Effector memory CD4-positive, alpha-beta T cell (primary cell): ENCODE results near the gene OR1E1.
"Not testable (repeated sequence)": the region's sequence is repeated elsewhere in the genome, so short reads cannot be mapped to it uniquely, and the experiment has no call there.

Source experiments
- DNase-seq, 3 donors: peaks; one replicate each; pipeline ENCODE4 v3.0.0-alpha.2; 2020
- H3K27ac ChIP-seq: 2 replicates; pipeline ENCODE4 v1.7.0; 2013; ENCODE audit warnings: mild to moderate bottlenecking, low read length, moderate library complexity; ENCODE audit not compliant: insufficient read depth, poor library complexity, severe bottlenecking
- H3K27me3 ChIP-seq: replicated peaks from 2 replicates; pipeline ENCODE4 v1.7.0; 2013; ENCODE audit warnings: mild to moderate bottlenecking, low read length; ENCODE audit not compliant: insufficient read depth, control insufficient read depth, poor library complexity, severe bottlenecking
- H3K36me3 ChIP-seq: 2 replicates; pipeline ENCODE4 v1.7.0; 2013; ENCODE audit warnings: mild to moderate bottlenecking, low read length, moderate library complexity; ENCODE audit not compliant: control insufficient read depth, insufficient read depth
- H3K4me1 ChIP-seq: 2 replicates; pipeline ENCODE4 v1.7.0; 2013; ENCODE audit warnings: low read length, mild to moderate bottlenecking; ENCODE audit not compliant: control insufficient read depth, insufficient read depth, poor library complexity, severe bottlenecking
- H3K4me3 ChIP-seq: 2 replicates; pipeline ENCODE4 v1.7.0; 2013; ENCODE audit warnings: low read length, low read depth, mild to moderate bottlenecking; ENCODE audit not compliant: insufficient read depth, poor library complexity, severe bottlenecking
- H3K9me3 ChIP-seq: 2 replicates; pipeline ENCODE4 v1.7.0; 2013; ENCODE audit warnings: mild to moderate bottlenecking, low read length, moderate library complexity; ENCODE audit not compliant: control insufficient read depth
- total RNA-seq, 3 donors: gene quantifications; one replicate each; lab custom pipeline; 2026; lab: John Stamatoyannopoulos, UW

The OR1E1 gene, protein sequence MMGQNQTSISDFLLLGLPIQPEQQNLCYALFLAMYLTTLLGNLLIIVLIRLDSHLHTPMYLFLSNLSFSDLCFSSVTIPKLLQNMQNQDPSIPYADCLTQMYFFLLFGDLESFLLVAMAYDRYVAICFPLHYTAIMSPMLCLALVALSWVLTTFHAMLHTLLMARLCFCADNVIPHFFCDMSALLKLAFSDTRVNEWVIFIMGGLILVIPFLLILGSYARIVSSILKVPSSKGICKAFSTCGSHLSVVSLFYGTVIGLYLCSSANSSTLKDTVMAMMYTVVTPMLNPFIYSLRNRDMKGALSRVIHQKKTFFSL
- total RNA-seq: 0 reads per million in 3 donors

DNA sequence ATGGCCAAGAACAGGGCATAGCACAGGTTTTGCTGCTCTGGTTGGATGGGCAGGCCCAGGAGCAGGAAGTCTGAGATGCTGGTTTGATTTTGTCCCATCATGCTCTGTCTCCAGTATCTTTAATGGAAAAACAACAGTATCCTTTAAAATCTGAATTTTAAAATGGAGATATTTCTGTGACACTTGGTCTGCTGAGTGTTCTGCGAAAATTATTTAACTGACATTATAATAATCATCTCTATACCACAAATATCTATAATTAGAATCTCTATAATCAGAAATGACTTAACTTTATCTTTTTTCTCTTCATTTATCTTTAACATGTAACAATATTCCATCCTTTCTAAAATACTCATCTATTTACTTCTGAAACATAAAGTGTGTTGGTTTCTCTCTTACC lies at the start of gene OR1E1:
Gene OR1E1 (minus strand): TSS at position 101 of the 400 bp plus-strand sequence. CDS start 0 bp downstream, at position 101.
- Histone ChIP-seq H3K27me3 (peaks cover 7% of the 10 kb centered on the region), H3K4me3 (no peak within 1 kb of the TSS), H3K36me3 (no peaks in the 10 kb centered on the region), H3K4me1 (no peaks in the 10 kb centered on the region), H3K9me3 (no peaks in the 10 kb centered on the region), H3K27ac (no peak within 1 kb of the TSS)
- DNase-seq: no peak

- Histone ChIP-seq H3K9me3 (no peaks in the 10 kb centered on the region), H3K27me3 (no peaks in the 10 kb centered on the region), H3K36me3 (no peaks in the 10 kb centered on the region), H3K27ac (no peak overlapping the region), H3K4me3 (no peak overlapping the region), H3K4me1 (no peaks in the 10 kb centered on the region)
- no peak for DNase-seq
Measured at GRCh38 chr17:3447625-3448024, 49.4 kb upstream of the OR1E1 start.

DNA sequence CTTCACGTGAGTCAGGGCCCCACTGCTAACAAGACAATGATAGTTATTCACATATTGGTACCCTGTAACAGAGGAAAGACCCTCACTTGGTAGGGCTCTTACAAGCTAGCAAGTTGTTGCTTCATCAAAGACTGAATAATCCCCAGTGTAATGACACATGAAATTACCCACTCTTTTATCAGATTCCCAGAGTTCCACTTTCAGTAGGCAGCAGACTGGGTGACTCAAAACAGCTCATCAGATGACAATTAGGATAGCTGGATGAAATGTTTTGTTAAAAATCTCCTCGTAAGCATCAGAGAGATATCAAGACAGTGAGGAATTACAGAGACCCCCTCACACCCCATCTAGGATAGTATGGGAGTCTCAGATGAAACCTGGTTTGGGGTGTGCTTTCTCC lies 42.2 kb upstream of the OR1E1 start:
- Histone ChIP-seq H3K27me3 (no peaks in the 10 kb centered on the region), H3K27ac (no peak overlapping the region), H3K4me1 (no peaks in the 10 kb centered on the region), H3K36me3 (no peaks in the 10 kb centered on the region), H3K9me3 (no peaks in the 10 kb centered on the region), H3K4me3 (no peak overlapping the region)
- DNase-seq: no peak

GRCh38 chr17:3438368-3438767 lies 40.2 kb upstream of the OR1E1 start:
- Histone ChIP-seq H3K36me3 (no peaks in the 10 kb centered on the region), H3K4me1 (no peaks in the 10 kb centered on the region), H3K9me3 (no peaks in the 10 kb centered on the region), H3K4me3 (no peak overlapping the region), H3K27me3 (no peaks in the 10 kb centered on the region), H3K27ac (no peak overlapping the region)
- no peak for DNase-seq

DNA sequence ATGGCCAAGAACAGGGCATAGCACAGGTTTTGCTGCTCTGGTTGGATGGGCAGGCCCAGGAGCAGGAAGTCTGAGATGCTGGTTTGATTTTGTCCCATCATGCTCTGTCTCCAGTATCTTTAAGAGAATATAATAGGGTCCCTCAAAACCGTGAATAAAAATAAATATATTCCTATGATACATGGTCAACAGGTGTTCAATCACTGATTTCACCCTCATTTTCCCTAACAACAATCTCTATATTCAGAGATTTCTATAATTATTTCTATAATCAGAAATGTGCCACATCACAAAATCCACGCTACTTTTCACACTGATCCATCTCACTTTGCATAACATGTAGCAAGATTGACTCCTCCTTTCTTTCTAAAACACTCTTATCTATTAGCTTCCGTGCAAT lies 35.5 kb upstream of the OR1E1 start, which contains the start of gene OR1E2:
Gene OR1E2 (minus strand): TSS at position 101 of the 400 bp plus-strand sequence. CDS start 0 bp downstream, at position 101.
- no peaks in the 10 kb centered on the region for H3K27me3 ChIP-seq
- no peak for DNase-seq
- H3K4me3 ChIP-seq: no peak within 1 kb of the TSS
- no peak within 1 kb of the TSS for H3K27ac ChIP-seq
- no peaks in the 10 kb centered on the region for H3K36me3 ChIP-seq
- H3K4me1 ChIP-seq: no peaks in the 10 kb centered on the region
- H3K9me3 ChIP-seq: no peaks in the 10 kb centered on the region

DNA sequence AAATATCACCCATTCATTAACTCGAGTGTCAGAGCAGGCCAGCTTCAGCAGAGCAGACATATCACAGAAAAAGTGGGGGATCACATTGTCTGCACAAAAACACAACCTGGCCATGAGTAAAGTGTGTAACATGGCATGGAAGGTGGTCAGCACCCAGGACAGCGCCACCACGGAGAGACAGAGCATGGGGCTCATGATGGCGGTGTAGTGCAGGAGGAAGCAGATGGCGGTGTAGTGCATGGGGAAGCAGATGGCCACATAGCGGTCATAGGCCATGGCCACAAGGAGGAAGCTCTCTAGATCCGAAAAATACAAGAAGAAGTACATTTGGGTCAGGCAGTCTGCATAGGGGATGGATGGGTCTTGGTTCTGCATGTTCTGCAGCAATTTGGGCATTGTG lies 35.0 kb upstream of the OR1E1 start:
- not testable (repeated sequence) for DNase-seq, H3K9me3 ChIP-seq, H3K4me3 ChIP-seq, H3K36me3 ChIP-seq, H3K27ac ChIP-seq, H3K27me3 ChIP-seq, H3K4me1 ChIP-seq

- no peaks in the 10 kb centered on the region for H3K36me3 ChIP-seq
- no peaks in the 10 kb centered on the region for H3K27me3 ChIP-seq
- no peak overlapping the region for H3K27ac ChIP-seq
- no peaks in the 10 kb centered on the region for H3K4me1 ChIP-seq
- H3K4me3 ChIP-seq: no peak overlapping the region
- H3K9me3 ChIP-seq: no peaks in the 10 kb centered on the region
- DNase-seq: no peak
Measured at GRCh38 chr17:3418222-3418621, 20.0 kb upstream of the OR1E1 start.

DNA sequence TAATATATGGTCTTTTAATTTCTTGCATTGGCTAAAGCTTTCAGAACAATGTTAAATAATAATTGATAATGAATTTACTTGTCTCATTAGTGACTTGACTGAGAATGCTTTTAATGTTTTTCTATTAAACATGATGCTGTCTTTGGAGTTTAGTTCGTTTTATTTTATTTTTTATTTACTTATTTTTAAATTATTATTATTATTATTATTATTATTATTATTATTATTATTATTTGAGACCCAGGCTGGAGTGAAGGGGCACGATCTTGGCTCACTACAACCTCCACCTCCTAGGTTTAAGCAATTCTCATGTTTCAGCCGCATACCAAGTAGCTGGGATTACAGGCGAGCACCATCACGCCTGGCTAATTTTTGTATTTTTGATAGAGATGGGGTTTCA lies 17.4 kb upstream of the OR1E1 start:
- no peaks in the 10 kb centered on the region for H3K27me3 ChIP-seq
- H3K4me1 ChIP-seq: no peaks in the 10 kb centered on the region
- H3K9me3 ChIP-seq: no peaks in the 10 kb centered on the region
- H3K36me3 ChIP-seq: no peaks in the 10 kb centered on the region
- DNase-seq: no peak
- no peak overlapping the region for H3K27ac ChIP-seq
- H3K4me3 ChIP-seq: no peak overlapping the region

DNA sequence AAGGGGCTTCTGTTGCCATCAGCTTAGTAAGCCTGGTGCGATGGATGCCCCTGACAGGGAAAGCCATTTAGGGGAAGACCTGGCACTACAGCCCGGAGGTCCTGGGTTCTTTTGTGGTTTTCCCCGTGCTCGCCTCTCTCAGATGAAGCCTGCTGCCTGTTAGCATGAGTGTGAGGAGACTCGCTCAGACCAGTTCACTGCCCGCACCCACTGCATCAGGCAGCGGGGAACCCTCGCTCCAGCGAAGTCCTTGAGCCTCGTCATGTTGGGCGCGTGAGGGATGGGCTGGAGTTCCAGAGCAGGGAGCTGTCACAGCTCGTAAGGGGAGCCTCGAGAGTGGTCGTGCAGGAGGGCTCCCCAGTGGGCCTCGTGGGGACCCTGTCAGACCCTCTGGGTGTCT lies 14.0 kb upstream of the OR1E1 start:
- not testable (repeated sequence) for H3K9me3 ChIP-seq, H3K27ac ChIP-seq, H3K36me3 ChIP-seq, DNase-seq, H3K4me1 ChIP-seq, H3K4me3 ChIP-seq, H3K27me3 ChIP-seq

- Histone ChIP-seq H3K4me1 (no peaks in the 10 kb centered on the region), H3K9me3 (no peaks in the 10 kb centered on the region), H3K36me3 (no peaks in the 10 kb centered on the region), H3K27me3 (peaks cover 3% of the 10 kb centered on the region), H3K27ac (no peak within 1 kb of the TSS), H3K4me3 (no peak within 1 kb of the TSS)
- DNase-seq: no peak
Measured at GRCh38 chr17:3411070-3411469, 12.9 kb upstream of the OR1E1 start, which contains the start of gene OR3A3. TSS of gene OR3A3 (plus strand) at chr17:3411370.
